GM12878 (cell line): ENCODE data around the gene SAMSN1. TPM values are rescaled to one million over a fixed set of nuclear protein-coding genes. Genes with fewer than 3 reads are reported as not detected.

Source experiments
- ATAC-seq: fragments of 200-7000 bp; cut with Tn5 transposase; 3 replicates; pipeline ENCODE4 v1.9.1; 2020; ENCODE audit warnings: mild to moderate bottlenecking, moderate library complexity
- BruUV-seq: library from RNA; stranded (reverse); fragments of 400-500 nt; replicated peaks from 2 replicates; lab custom pipeline; 2021; lab: Mats Ljungman, UMichigan
- CTCF ChIA-PET: fragments of 300-600 bp; sonication (Branson Sonifier 250); formaldehyde crosslinking; extraction: SDS; loops from one replicate; lab custom pipeline; 2021; ENCODE audit warnings: inconsistent platforms; lab: Yijun Ruan, JAX
- POLR2A ChIA-PET: fragments of 350-600 bp; formaldehyde crosslinking; extraction: SDS; loops from one replicate; lab custom pipeline; 2021; ENCODE audit warnings: inconsistent platforms; lab: Charles Lee
- RAD21 ChIA-PET: fragments of 300-600 bp; sonication (Branson Sonifier 250); formaldehyde crosslinking; loops from one replicate; lab custom pipeline; 2023; ENCODE audit warnings: antibody characterized with exemption; ENCODE audit not compliant: unreplicated experiment; lab: Charles Lee
- SMC1A ChIA-PET: fragments of 300-600 bp; sonication (Branson Sonifier 250); formaldehyde crosslinking; loops from one replicate; lab custom pipeline; 2023; ENCODE audit not compliant: unreplicated experiment, uncharacterized antibody; lab: Charles Lee
- DNase-seq: peaks from one replicate; pipeline ENCODE4 v3.0.0-alpha.2; 2011; ENCODE audit warnings: low read depth, low spot score
- FAIRE-seq: peaks from 3 replicates; lab custom pipeline; 2011; peaks lifted over from hg19 to GRCh38; lab: Jason Lieb, UNC
- H2AFZ ChIP-seq: 2 replicates; pipeline ENCODE4 v1.6.0; 2011; ENCODE audit warnings: low read depth, low read length, control low read depth; ENCODE audit not compliant: control insufficient read depth
- H3K27ac ChIP-seq: 2 replicates; pipeline ENCODE4 v1.5.1; 2011; ENCODE audit warnings: control low read depth; ENCODE audit not compliant: control insufficient read depth, insufficient read depth
- H3K27me3 ChIP-seq, 2 experiments: replicated peaks in 1 of 2; 2 replicates each; pipeline versions ENCODE4 v1.6.0 to v1.6.1; 2011; ENCODE audit warnings: low read length in 1 of 2; ENCODE audit not compliant: control insufficient read depth in 2 of 2, insufficient read depth in 2 of 2
- H3K36me3 ChIP-seq, 2 experiments: 2 replicates each; pipeline ENCODE4 v1.5.1; 2011; ENCODE audit warnings: low read length in 1 of 2; ENCODE audit not compliant: control insufficient read depth in 2 of 2, insufficient read depth in 2 of 2
- H3K4me1 ChIP-seq: 2 replicates; pipeline ENCODE4 v1.6.1; 2011; ENCODE audit warnings: mild to moderate bottlenecking, low read length, moderate library complexity, mixed read lengths; ENCODE audit not compliant: control insufficient read depth, insufficient read depth
- H3K4me2 ChIP-seq: 2 replicates; pipeline ENCODE4 v1.6.0; 2011; ENCODE audit warnings: control low read depth; ENCODE audit not compliant: control insufficient read depth, insufficient read depth
- H3K4me3 ChIP-seq: fragments of 200-600 bp; sonication (generic); 2 replicates; pipeline ENCODE4 v1.5.1; 2016
- H3K79me2 ChIP-seq: 2 replicates; pipeline ENCODE4 v1.6.0; 2011; ENCODE audit warnings: low read length; ENCODE audit not compliant: control insufficient read depth, insufficient read depth
- H3K9ac ChIP-seq: 2 replicates; pipeline ENCODE4 v1.8.0; 2011; ENCODE audit warnings: low read length, control low read depth, mixed read lengths; ENCODE audit not compliant: control insufficient read depth, insufficient read depth
- H3K9me3 ChIP-seq: replicated peaks from 3 replicates; pipeline ENCODE4 v1.5.1; 2011; ENCODE audit warnings: mild to moderate bottlenecking, low read length; ENCODE audit not compliant: control insufficient read depth, insufficient read depth
- H4K20me1 ChIP-seq: 2 replicates; pipeline ENCODE4 v1.6.0; 2011; ENCODE audit not compliant: control insufficient read depth, insufficient read depth
- BMI1 ChIP-seq: fragments of 450-650 bp; IDR thresholded peaks from 2 replicates; pipeline ENCODE4 v1.6.1; 2016; ENCODE audit warnings: mild to moderate bottlenecking, moderate library complexity, borderline replicate concordance
- KDM1A ChIP-seq: fragments of 200-600 bp; sonication (generic); IDR thresholded peaks from 2 replicates; pipeline ENCODE4 v1.6.1; 2016; ENCODE audit warnings: borderline replicate concordance
- NBN ChIP-seq: fragments of 450-650 bp; IDR thresholded peaks from 2 replicates; pipeline ENCODE4 v1.6.1; 2016
- NR2C1 ChIP-seq: fragments of 450-650 bp; IDR thresholded peaks from 2 replicates; pipeline ENCODE4 v1.6.1; 2017; ENCODE audit warnings: antibody characterized with exemption, mild to moderate bottlenecking, moderate library complexity
- RFX5 ChIP-seq: IDR thresholded peaks from 2 replicates; pipeline ENCODE4 v1.6.1; 2011; ENCODE audit warnings: low read depth, low read length, improper control_type of control experiment
- USF1 ChIP-seq: IDR thresholded peaks from 2 replicates; pipeline ENCODE4 v1.6.1; 2011; ENCODE audit warnings: borderline replicate concordance, low read depth, mild to moderate bottlenecking, moderate library complexity, mixed read lengths, low read length; ENCODE audit not compliant: insufficient read depth; ENCODE audit errors: extremely low read length
- ZNF217 ChIP-seq: fragments of 450-650 bp; IDR thresholded peaks from 2 replicates; pipeline ENCODE4 v1.6.1; 2017; ENCODE audit warnings: antibody characterized with exemption, mild to moderate bottlenecking
- WGBS: methylation state at CpG from one replicate; pipeline ENCODE4 v1.1.6; 2016; ENCODE audit warnings: low lambda C conversion rate; ENCODE audit not compliant: insufficient replicate concordance, insufficient coverage; ENCODE audit errors: missing lambda C conversion rate; 5-methylcytosine and 5-hydroxymethylcytosine counted together
- in situ Hi-C: fragments of 300-500 bp; cut with MboI; formaldehyde crosslinking; loops from 9 replicates; pipeline ENCODE4 v1.14.3; 2018; ENCODE audit warnings: mixed read lengths
- intact Hi-C: fragments of 100-400 bp; cut with micrococcal nuclease; formaldehyde crosslinking; loops from one replicate; pipeline ENCODE4 v1.14.2; 2022; ENCODE audit not compliant: unreplicated experiment
- polyA plus RNA-seq, 11 experiments: library from polyadenylated mRNA; depleted of rRNA in 4 of 11; unstranded in 6 of 11; stranded (reverse) in 5 of 11; fragments of >200 nt; fragmentation: Nextera tagmentation in 4 of 11; fragmentation: Illumina TruSeq in 1 of 11; extraction: Ambion mirVana in 4 of 11; extraction: Trizol in 1 of 11; gene quantifications; 1 replicate in 1 of 11; 2 replicates in 10 of 11; pipeline versions ENCODE4 v1.2.1 to v1.2.3, GENCODE V29; 2011 to 2016; ENCODE audit warnings: inconsistent platforms in 2 of 11, missing spikeins in 2 of 11, low read depth in 1 of 11
- total RNA-seq, 4 experiments: library from RNA; depleted of rRNA in 3 of 4; stranded (reverse); fragments of >200 nt in 3 of 4; fragmentation: Illumina TruSeq in 1 of 4; extraction: Trizol in 1 of 4; gene quantifications; 2 replicates each; pipeline versions ENCODE4 v1.2.1 to v1.2.3, GENCODE V29; 2013 to 2021
- TF ChIP-seq, protein P1 (sequence below), 3 experiments: IDR thresholded peaks in 2 of 3; conservative IDR thresholded peaks in 1 of 3; 2 replicates each; pipeline ENCODE4 v1.5.1; 2011; ENCODE audit warnings: low read depth in 3 of 3, low read length in 3 of 3, mild to moderate bottlenecking in 3 of 3, control low read depth in 2 of 3, moderate library complexity in 2 of 3, inconsistent platforms in 1 of 3, mixed read lengths in 1 of 3; ENCODE audit not compliant: control insufficient read depth in 2 of 3, insufficient read depth in 1 of 3; ENCODE audit errors: extremely low read depth in 1 of 3

Gene SAMSN1
- total and polyA plus RNA-seq, 10 of the 15 experiments (the other 5 are each of a cell fraction or from before 2014, with no cell fraction given): 23.2 to 102 (median 44.9) TPM

GRCh38 chr21:14448784-14449183, 97.3 kb downstream of the SAMSN1 start:
- ChIA-PET RAD21 (no interaction called here), SMC1A (interaction anchor here (6.7 to 7.6 kb wide), 2 partner anchors 238 to 287 kb away, joined by 58 to 93 read pairs; no protein-coding TSS in a partner anchor), POLR2A (interaction anchor here (0.9 kb wide), 1 partner anchor 271 kb away, joined by 3 read pairs; no protein-coding TSS in a partner anchor), CTCF (no interaction called here)
- Histone ChIP-seq H3K27me3 (no peaks in the 10 kb centered on the region), H3K4me3 (no peak overlapping the region), H3K4me2 (no peak overlapping the region), H3K9me3 (no peaks in the 10 kb centered on the region; the same call in 1 of the 3 replicates), H2AFZ (no peak overlapping the region), H3K4me1 (peaks cover 23% of the 10 kb centered on the region), H3K9ac (no peak overlapping the region), H4K20me1 (no peaks in the 10 kb centered on the region), H3K36me3 (no peaks in the 10 kb centered on the region), H3K79me2 (no peaks in the 10 kb centered on the region; the same call in 1 of the 2 replicates), H3K27ac (no peak overlapping the region)
- 24% methylated on average over 1 of the region's 1 CpG for WGBS
- in situ Hi-C loops (no loop called here), intact Hi-C loops (no loop called here)
- no TSS peak for BruUV-seq
- no peak for TF ChIP-seq ZNF217
- TF ChIP-seq NR2C1: no peak
- TF ChIP-seq NBN: no peak
- no peak for TF ChIP-seq RFX5
- TF ChIP-seq KDM1A: no peak
- no peak for TF ChIP-seq BMI1
- TF ChIP-seq, protein P1, sequence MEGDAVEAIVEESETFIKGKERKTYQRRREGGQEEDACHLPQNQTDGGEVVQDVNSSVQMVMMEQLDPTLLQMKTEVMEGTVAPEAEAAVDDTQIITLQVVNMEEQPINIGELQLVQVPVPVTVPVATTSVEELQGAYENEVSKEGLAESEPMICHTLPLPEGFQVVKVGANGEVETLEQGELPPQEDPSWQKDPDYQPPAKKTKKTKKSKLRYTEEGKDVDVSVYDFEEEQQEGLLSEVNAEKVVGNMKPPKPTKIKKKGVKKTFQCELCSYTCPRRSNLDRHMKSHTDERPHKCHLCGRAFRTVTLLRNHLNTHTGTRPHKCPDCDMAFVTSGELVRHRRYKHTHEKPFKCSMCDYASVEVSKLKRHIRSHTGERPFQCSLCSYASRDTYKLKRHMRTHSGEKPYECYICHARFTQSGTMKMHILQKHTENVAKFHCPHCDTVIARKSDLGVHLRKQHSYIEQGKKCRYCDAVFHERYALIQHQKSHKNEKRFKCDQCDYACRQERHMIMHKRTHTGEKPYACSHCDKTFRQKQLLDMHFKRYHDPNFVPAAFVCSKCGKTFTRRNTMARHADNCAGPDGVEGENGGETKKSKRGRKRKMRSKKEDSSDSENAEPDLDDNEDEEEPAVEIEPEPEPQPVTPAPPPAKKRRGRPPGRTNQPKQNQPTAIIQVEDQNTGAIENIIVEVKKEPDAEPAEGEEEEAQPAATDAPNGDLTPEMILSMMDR (IDR thresholded peaks at IDR 0.05 in 2 of 3, conservative IDR thresholded peaks at IDR 0.05 in 1 of 3; ENCODE audit: control insufficient read depth in 2 of 3, extremely low read depth in 1 of 3, insufficient read depth in 1 of 3, low read depth in 3 of 3, low read length in 3 of 3): no peak
- no peak for TF ChIP-seq USF1
- FAIRE-seq: no peak
- no peak for DNase-seq
- ATAC-seq: no peak
